Osteocyte (in vitro differentiated cells): ENCODE results near the gene CFAP97D1. TPM values are rescaled to one million over a fixed set of nuclear protein-coding genes. Genes with fewer than 3 reads are reported as not detected.
"Not testable (repeated sequence)": the region's sequence is repeated elsewhere in the genome, so short reads cannot be mapped to it uniquely, and the experiment has no call there.

Experiments
- DNase-seq: peaks from one replicate; pipeline ENCODE4 v3.0.0; 2021; ENCODE audit warnings: mixed read lengths; ENCODE audit not compliant: unreplicated experiment; ENCODE audit errors: extremely low spot score
- H3K27ac Mint-ChIP-seq: one replicate; pipeline ENCODE4 v1.8.0; 2021; ENCODE audit warnings: mild to moderate bottlenecking, mixed read lengths; ENCODE audit not compliant: unreplicated experiment
- H3K27me3 Mint-ChIP-seq: one replicate; pipeline ENCODE4 v1.8.0; 2021; ENCODE audit warnings: mixed read lengths; ENCODE audit not compliant: unreplicated experiment
- H3K36me3 Mint-ChIP-seq: one replicate; pipeline ENCODE4 v1.8.0; 2021; ENCODE audit warnings: mixed read lengths; ENCODE audit not compliant: unreplicated experiment
- H3K4me1 Mint-ChIP-seq: one replicate; pipeline ENCODE4 v1.8.0; 2021; ENCODE audit warnings: mixed read lengths; ENCODE audit not compliant: unreplicated experiment
- H3K4me3 Mint-ChIP-seq: one replicate; pipeline ENCODE4 v1.8.0; 2021; ENCODE audit warnings: mild to moderate bottlenecking, moderate library complexity, mixed read lengths; ENCODE audit not compliant: unreplicated experiment
- H3K9me3 Mint-ChIP-seq: one replicate; pipeline ENCODE4 v1.8.0; 2021; ENCODE audit warnings: mixed read lengths; ENCODE audit not compliant: unreplicated experiment
- CTCF ChIP-seq: fragments of 200-600 bp; sonication (generic); IDR thresholded peaks from 2 replicates; pipeline ENCODE4 v1.5.0; 2021; ENCODE audit warnings: antibody characterized with exemption, mild to moderate bottlenecking, moderate library complexity
- total RNA-seq: library from RNA; stranded (reverse); gene quantifications from 2 replicates; pipeline ENCODE4 v1.2.1, GENCODE V29; 2021

Gene CFAP97D1
- total RNA-seq, 1 donor from 2014 or later = not detected

- H3K9me3 Mint-ChIP-seq = no peaks in the 10 kb centered on the region
- no peaks in the 10 kb centered on the region for H3K4me1 Mint-ChIP-seq
- no peak overlapping the region for H3K4me3 Mint-ChIP-seq
- H3K27me3 Mint-ChIP-seq = peaks cover 21% of the 10 kb centered on the region
- TF ChIP-seq CTCF = no peak
- DNase-seq = no peak
- H3K36me3 Mint-ChIP-seq = peaks cover 3% of the 10 kb centered on the region
- H3K27ac Mint-ChIP-seq = no peak overlapping the region
Measured at GRCh38 chr17:43791589-43791988, 11.4 kb downstream of the CFAP97D1 start.

DNA sequence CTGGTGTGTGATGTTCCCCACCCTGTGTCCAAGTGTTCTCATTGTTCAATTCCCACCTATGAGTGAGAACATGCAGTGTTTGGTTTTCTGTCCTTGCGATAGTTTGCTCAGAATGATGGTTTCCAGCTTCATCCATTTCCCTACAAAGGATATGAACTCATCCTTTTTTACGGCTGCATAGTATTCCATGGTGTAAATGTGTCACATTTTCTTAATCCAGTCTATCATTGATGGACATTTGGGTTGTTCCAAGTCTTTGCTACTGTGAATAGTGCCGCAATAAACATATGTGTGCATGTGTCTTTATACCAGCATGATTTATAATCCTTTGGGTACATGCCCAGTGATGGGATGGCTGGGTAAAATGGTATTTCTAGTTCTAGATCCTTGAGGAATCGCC, 12.4 kb downstream of the CFAP97D1 start:
- not testable (repeated sequence) for H3K9me3 Mint-ChIP-seq, H3K36me3 Mint-ChIP-seq, DNase-seq, H3K27ac Mint-ChIP-seq, H3K4me1 Mint-ChIP-seq, H3K4me3 Mint-ChIP-seq
- peaks cover 20% of the 10 kb centered on the region for H3K27me3 Mint-ChIP-seq

DNA sequence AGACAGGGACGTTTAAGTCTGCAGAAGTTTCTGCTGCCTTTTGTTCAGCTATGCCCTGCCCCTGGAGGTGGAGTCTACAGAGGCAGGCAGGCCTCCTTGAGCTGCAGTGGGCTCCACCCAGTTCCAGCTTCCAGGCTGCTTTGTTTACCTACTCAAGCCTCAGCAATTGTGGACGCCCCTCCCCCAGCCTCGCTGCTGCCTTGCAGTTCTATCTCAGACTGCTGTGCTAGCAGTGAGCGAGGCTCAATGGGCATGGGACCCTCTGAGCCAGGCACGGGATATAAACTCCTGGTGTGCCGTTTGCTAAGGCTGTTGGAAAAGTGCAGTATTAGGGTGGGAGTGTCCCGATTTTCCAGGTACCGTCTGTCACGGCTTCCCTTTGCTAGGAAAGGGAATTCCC, 17.8 kb downstream of the CFAP97D1 start:
- not testable (repeated sequence) for H3K4me1 Mint-ChIP-seq, H3K27ac Mint-ChIP-seq, DNase-seq, H3K9me3 Mint-ChIP-seq, H3K36me3 Mint-ChIP-seq, H3K4me3 Mint-ChIP-seq
- peaks cover 17% of the 10 kb centered on the region for H3K27me3 Mint-ChIP-seq

DNA sequence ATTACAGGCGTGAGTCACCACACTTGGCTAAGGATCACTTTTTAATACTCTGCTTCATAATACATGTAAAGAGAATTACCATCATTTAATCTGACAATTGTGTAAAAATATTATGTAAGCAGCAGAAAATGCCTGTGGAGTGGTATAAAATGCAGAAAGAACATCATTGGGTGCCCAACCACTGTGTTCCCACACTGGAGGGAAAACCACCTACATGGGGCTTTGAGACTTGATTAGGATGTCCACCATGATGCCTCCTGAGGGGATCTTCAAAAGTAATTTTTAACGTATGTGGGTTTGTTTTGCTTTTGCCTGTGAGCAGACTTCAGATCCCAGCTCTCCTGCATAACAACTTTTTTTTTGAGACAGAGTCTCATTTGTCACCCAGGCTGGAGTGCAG, 18.8 kb downstream of the CFAP97D1 start:
- no peak for TF ChIP-seq CTCF
- peaks cover 15% of the 10 kb centered on the region for H3K27me3 Mint-ChIP-seq
- no peak overlapping the region for H3K27ac Mint-ChIP-seq
- H3K36me3 Mint-ChIP-seq = peaks cover 10% of the 10 kb centered on the region
- H3K4me3 Mint-ChIP-seq = no peak overlapping the region
- H3K4me1 Mint-ChIP-seq = no peaks in the 10 kb centered on the region
- H3K9me3 Mint-ChIP-seq = no peaks in the 10 kb centered on the region
- no peak for DNase-seq

GRCh38 chr17:43800736-43801135, 20.5 kb downstream of the CFAP97D1 start:
- Mint-ChIP-seq H3K27ac (no peak overlapping the region), H3K4me1 (no peaks in the 10 kb centered on the region), H3K36me3 (peaks cover 15% of the 10 kb centered on the region), H3K9me3 (peaks cover 5% of the 10 kb centered on the region), H3K27me3 (peaks cover 5% of the 10 kb centered on the region), H3K4me3 (no peak overlapping the region)
- DNase-seq = no peak
- no peak for TF ChIP-seq CTCF

GRCh38 chr17:43801844-43802243, 21.6 kb downstream of the CFAP97D1 start:
- H3K36me3 Mint-ChIP-seq = peaks cover 15% of the 10 kb centered on the region
- H3K27ac Mint-ChIP-seq = no peak overlapping the region
- TF ChIP-seq CTCF = no peak
- H3K4me1 Mint-ChIP-seq = no peaks in the 10 kb centered on the region
- no peak for DNase-seq
- peaks cover 5% of the 10 kb centered on the region for H3K9me3 Mint-ChIP-seq
- H3K4me3 Mint-ChIP-seq = no peak overlapping the region
- H3K27me3 Mint-ChIP-seq = no peaks in the 10 kb centered on the region
